GM12801 (cell line): ENCODE measurements around the gene ISG15.

Experiments
- TF ChIP-seq, protein P1 (sequence below): IDR thresholded peaks from one replicate; pipeline ENCODE4 v1.5.1; 2011; ENCODE audit warnings: control low read depth; ENCODE audit not compliant: insufficient read length; ENCODE audit errors: extremely low read depth

ISG15 gene

DNA sequence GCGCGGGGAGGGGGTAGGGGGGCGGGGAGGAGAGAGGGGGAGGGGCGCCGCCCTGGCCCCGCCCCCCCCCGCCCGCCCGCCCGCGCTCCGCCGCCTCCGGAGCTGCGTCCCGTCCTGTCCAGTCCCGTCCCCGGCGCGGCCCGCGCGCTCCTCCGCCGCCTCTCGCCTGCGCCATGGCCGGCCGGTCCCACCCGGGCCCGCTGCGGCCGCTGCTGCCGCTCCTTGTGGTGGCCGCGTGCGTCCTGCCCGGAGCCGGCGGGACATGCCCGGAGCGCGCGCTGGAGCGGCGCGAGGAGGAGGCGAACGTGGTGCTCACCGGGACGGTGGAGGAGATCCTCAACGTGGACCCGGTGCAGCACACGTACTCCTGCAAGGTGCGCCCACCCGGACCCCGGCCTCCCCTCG, 6.7 kb downstream of the ISG15 start, which contains the start of gene AGRN:
TSS of gene AGRN (plus strand) at position 121 of the 405 bp plus-strand sequence. CDS start at position 174, 53 bp downstream.
- TF ChIP-seq, protein P1, sequence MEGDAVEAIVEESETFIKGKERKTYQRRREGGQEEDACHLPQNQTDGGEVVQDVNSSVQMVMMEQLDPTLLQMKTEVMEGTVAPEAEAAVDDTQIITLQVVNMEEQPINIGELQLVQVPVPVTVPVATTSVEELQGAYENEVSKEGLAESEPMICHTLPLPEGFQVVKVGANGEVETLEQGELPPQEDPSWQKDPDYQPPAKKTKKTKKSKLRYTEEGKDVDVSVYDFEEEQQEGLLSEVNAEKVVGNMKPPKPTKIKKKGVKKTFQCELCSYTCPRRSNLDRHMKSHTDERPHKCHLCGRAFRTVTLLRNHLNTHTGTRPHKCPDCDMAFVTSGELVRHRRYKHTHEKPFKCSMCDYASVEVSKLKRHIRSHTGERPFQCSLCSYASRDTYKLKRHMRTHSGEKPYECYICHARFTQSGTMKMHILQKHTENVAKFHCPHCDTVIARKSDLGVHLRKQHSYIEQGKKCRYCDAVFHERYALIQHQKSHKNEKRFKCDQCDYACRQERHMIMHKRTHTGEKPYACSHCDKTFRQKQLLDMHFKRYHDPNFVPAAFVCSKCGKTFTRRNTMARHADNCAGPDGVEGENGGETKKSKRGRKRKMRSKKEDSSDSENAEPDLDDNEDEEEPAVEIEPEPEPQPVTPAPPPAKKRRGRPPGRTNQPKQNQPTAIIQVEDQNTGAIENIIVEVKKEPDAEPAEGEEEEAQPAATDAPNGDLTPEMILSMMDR: no peak

DNA sequence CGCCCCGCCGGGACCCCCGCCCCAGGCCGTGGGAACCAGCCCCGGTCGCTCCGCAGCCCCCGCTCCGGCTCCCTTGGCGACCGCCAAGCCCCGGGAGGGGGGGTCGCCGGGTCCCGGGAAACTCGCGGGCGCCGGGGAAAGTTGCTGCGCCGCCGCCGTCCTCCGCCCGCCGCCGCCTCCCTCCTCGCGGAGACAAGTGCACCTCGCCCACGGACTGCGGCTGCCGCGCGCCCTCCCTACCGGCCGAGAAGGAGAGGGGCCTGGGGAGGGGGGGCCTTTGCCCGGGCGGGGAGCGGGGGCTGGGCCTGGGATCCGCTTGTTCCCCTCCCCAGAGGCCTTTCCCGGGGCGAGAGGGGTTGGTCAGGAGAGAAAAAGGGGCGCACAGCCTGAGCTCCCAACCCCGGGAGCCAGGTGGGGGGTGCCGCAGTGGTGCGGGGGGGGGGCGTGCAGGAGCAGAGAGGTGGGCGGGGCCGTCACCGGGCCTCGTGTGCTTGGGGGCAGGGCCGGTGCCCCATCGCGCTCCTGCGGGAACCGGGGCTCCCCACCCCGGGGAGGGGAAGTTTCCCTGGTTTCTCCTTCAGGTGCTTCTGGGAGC, 7.2 kb downstream of the ISG15 start:
- TF ChIP-seq, protein P1: no peak

DNA sequence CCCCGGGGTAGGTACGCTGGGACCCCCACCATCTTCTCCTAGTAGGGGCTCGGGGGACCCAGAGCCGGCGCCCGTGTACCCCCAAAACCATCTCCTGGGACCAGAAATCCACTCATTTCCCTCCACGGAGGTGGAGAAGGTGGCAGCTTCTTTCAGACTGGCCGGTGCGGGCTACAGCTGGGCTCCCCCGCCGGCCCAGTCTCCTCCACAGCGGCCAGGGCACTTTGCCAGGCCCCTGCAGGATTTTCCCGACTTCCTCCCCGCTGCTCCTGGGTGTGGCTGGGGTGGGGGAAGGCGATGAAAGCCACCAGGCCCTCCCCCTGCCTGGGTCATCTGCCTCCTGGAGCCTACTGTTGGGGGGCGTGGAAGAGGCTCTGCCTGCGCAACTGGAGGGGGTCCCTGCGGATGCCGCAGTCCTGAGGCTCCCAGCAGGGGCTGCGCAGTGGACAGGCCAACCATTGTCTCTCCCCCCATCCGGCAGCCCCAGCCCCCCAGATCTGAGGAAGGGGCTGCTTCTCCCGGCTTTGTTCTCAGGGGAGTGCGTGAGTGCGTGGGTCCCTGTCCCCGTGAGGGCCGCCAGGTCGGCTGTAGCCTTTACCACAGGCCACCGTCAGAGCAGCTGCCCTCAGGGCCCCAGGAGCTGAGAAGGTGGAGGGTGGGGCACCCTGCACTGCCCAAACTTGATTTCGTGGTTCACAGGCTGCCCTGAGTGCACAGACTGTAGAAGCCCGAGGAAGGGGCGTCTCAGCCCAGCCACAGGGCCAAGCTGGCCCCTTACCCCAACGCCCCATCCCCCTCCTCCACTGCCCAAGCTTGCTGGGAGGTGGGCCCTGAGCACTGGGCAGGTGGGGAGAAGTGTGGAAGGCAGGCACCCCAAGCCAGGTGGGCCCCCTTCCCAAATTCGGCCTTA, 8.0 kb downstream of the ISG15 start:
- TF ChIP-seq, protein P1: no peak

DNA sequence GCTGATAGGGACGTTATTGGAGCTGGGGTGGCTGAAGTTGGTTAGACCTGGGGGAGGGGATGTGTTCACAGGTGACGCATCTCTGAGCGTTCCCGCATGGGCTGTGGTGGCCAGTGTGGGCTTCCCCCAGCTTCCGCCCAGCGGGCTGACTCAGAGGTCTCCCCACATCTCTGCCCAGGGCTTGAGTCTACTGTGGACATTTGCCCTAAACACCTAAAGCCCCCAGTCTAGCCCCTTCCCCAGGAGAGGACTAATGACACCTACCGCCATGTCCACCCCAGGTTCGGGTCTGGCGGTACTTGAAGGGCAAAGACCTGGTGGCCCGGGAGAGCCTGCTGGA, 8.6 kb downstream of the ISG15 start:
- TF ChIP-seq, protein P1: no peak

DNA sequence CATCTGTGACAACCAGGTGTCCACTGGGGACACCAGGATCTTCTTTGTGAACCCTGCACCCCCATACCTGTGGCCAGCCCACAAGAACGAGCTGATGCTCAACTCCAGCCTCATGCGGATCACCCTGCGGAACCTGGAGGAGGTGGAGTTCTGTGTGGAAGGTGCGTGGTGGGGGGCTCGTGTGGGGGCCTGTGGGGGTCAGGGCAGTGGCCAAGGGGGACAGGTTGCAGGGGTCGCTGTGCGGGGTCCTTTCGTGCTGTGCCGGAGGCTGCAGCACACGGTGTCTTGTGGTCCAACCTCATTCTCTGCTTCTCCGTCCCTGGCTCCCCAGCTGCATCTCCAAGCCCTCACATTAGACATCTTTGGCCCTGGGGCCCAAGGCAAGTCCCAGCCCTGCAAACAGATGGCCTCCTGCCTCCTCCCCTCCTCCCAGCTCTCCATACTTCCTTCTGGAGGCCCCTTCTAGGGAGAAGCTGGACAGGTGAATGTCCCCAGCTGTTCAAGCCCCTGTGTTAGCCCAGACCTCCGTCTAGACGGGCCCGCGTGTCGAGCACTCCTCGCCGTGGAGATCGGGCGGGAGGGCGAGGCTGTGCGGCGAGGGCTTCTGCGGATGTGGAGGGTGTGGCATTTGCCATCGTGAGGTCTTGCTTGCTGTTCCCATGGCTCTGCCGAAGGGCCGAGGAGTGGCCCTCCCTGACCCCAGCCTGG, 9.2 kb downstream of the ISG15 start:
- TF ChIP-seq, protein P1: no peak

DNA sequence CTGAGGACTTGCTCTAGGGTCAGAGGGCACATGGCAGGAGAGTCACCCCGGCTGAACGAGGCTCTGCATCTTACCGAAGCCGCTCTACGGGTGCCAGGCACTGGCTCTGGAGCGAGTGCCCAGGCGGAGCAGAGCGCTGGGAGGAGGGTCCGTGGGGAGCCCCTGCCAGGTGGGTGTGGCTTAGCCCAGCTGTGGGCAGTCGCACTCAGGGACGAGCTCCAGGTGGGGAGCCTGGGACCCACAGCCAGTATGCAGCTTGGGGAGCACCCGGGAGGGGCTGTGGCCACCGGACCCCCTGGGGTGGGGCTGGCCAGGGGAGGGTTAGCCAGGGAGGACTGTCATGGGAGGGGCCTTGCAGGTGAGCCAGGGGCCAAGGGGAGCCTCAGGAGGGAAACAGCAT, 10.4 kb downstream of the ISG15 start:
- TF ChIP-seq, protein P1: no peak

DNA sequence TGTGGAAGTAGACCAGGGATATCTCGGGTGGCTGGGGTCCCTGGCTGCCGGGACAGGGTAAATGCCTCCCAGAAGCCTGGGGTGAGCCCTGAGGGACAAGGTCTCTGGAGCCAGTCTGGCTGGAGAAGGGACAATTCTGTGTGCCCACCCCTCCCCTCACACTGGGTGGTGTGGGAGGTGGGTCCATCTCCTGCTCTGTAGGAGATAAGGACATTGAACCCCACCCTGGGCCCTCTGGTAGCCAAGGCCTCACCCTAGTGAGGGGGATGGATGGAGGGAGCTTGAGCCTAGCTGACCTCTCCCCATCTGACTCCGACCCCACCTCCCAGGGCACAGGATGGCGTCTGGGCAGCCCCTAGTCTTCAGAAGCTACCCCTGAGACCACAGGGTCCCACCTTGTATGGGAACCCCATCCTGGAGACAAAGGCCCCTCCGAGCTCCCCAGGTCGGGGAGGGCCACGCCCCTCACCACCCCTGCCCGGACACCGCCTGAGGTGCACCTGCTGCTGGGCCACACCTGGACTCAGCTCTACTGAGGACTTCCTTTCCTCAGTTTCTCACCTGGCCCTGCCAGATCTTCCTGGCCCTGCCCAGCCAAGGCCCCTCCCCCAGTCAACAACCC, 11.0 kb downstream of the ISG15 start:
- TF ChIP-seq, protein P1: no peak
